Neural cell (in vitro differentiated cells): ENCODE data around the gene CD48. TPM values are rescaled to one million over a fixed set of nuclear protein-coding genes. Genes with fewer than 3 reads are reported as not detected.

Experiments
- H2AFZ ChIP-seq: fragments of 200-600, 300-800 bp; sonication (generic), shearing (Covaris generic); 2 replicates; pipeline ENCODE4 v1.6.0; 2014; ENCODE audit warnings: low read depth, mild to moderate bottlenecking, antibody characterized with exemption, low read length, moderate library complexity
- H3F3A ChIP-seq: fragments of 200-600 bp; shearing (Covaris generic); 2 replicates; pipeline ENCODE4 v1.6.1; 2016; ENCODE audit warnings: mild to moderate bottlenecking, moderate library complexity, mixed read lengths, antibody characterized with exemption, low read length; ENCODE audit not compliant: insufficient read depth, poor library complexity, severe bottlenecking
- H3K27ac ChIP-seq: fragments of 200-600, 300-800 bp; sonication (generic), shearing (Covaris generic); 2 replicates; pipeline ENCODE4 v1.5.1; 2014; ENCODE audit warnings: mild to moderate bottlenecking, low read length, moderate library complexity
- H3K27me3 ChIP-seq: fragments of 300-800, 200-600 bp; sonication (generic), shearing (Covaris generic); 2 replicates; pipeline ENCODE4 v1.6.0; 2014; ENCODE audit warnings: mild to moderate bottlenecking, low read depth, low read length, moderate library complexity; ENCODE audit not compliant: insufficient read depth
- H3K36me3 ChIP-seq: fragments of 300-800, 200-600 bp; sonication (generic), shearing (Covaris generic); 2 replicates; pipeline ENCODE4 v1.5.1; 2014; ENCODE audit warnings: mild to moderate bottlenecking, antibody characterized with exemption, low read length, moderate library complexity; ENCODE audit not compliant: insufficient read depth
- H3K4me2 ChIP-seq: fragments of 300-800, 200-600 bp; sonication (generic), shearing (Covaris generic); 2 replicates; pipeline ENCODE4 v1.6.0; 2014; ENCODE audit warnings: mild to moderate bottlenecking, low read length
- H3K4me3 ChIP-seq: fragments of 300-800, 200-600 bp; sonication (generic), shearing (Covaris generic); 2 replicates; pipeline ENCODE4 v1.5.1; 2014; ENCODE audit warnings: mild to moderate bottlenecking, low read length, moderate library complexity
- H3K79me2 ChIP-seq: fragments of 200-600 bp; shearing (Covaris generic); replicated peaks from 2 replicates; pipeline ENCODE4 v1.6.0; 2014; ENCODE audit warnings: mild to moderate bottlenecking, low read length, moderate library complexity; ENCODE audit not compliant: insufficient read depth
- H3K9ac ChIP-seq: fragments of 300-800, 200-600 bp; sonication (generic), shearing (Covaris generic); 2 replicates; pipeline ENCODE4 v1.6.1; 2016; ENCODE audit warnings: mild to moderate bottlenecking, low read length, mixed read lengths
- H3K9me2 ChIP-seq: fragments of 200-600 bp; shearing (Covaris generic); 2 replicates; pipeline ENCODE4 v1.6.1; 2016; ENCODE audit warnings: mild to moderate bottlenecking, low read length, mixed read lengths; ENCODE audit not compliant: insufficient read depth
- H3K9me3 ChIP-seq: fragments of 200-600, 300-800 bp; sonication (generic), shearing (Covaris generic); 2 replicates; pipeline ENCODE4 v1.6.1; 2016; ENCODE audit warnings: mild to moderate bottlenecking, mixed run types, low read length, moderate library complexity, mixed read lengths
- H4K20me1 ChIP-seq: fragments of 200-600 bp; shearing (Covaris generic); 2 replicates; pipeline ENCODE4 v1.6.1; 2016; ENCODE audit warnings: mild to moderate bottlenecking, mixed run types; ENCODE audit not compliant: insufficient read depth
- EP300 ChIP-seq: fragments of 450-650 bp; conservative IDR thresholded peaks from 2 replicates; pipeline ENCODE4 v1.6.1; 2014; ENCODE audit warnings: antibody characterized with exemption, mild to moderate bottlenecking, moderate library complexity; ENCODE audit not compliant: poor library complexity, severe bottlenecking
- EZH2 ChIP-seq: fragments of 200-600, 300-800 bp; shearing (Covaris generic), sonication (generic); IDR thresholded peaks from 2 replicates; pipeline ENCODE4 v1.6.1; 2014; ENCODE audit warnings: antibody characterized with exemption, low read length, borderline replicate concordance, mild to moderate bottlenecking; ENCODE audit not compliant: insufficient read depth, poor library complexity, severe bottlenecking
- MXI1 ChIP-seq: fragments of 450-650 bp; conservative IDR thresholded peaks from 2 replicates; pipeline ENCODE4 v1.6.1; 2014; ENCODE audit warnings: antibody characterized with exemption, mild to moderate bottlenecking; ENCODE audit not compliant: poor library complexity, severe bottlenecking
- POLR2AphosphoS5 ChIP-seq: IDR thresholded peaks from 2 replicates; pipeline ENCODE4 v1.6.1; 2012
- RAD21 ChIP-seq: fragments of 450-650 bp; conservative IDR thresholded peaks from 2 replicates; pipeline ENCODE4 v1.6.1; 2014; ENCODE audit warnings: antibody characterized with exemption, mild to moderate bottlenecking, moderate library complexity
- SMC3 ChIP-seq: fragments of 450-650 bp; conservative IDR thresholded peaks from 2 replicates; pipeline ENCODE4 v1.6.1; 2014; ENCODE audit warnings: antibody characterized with exemption, mild to moderate bottlenecking, moderate library complexity; ENCODE audit not compliant: poor library complexity
- TAF1 ChIP-seq: IDR thresholded peaks from 2 replicates; pipeline ENCODE4 v1.6.1; 2012; ENCODE audit warnings: low read depth
- polyA plus RNA-seq: library from polyadenylated mRNA; depleted of rRNA; stranded (reverse); fragments of >200 nt; gene quantifications from 2 replicates; pipeline ENCODE4 v1.2.3, GENCODE V29; 2014
- TF ChIP-seq, protein P1 (sequence below): fragments of 450-650 bp; IDR thresholded peaks from 2 replicates; pipeline ENCODE4 v1.5.1; 2014; ENCODE audit warnings: antibody characterized with exemption, mild to moderate bottlenecking, moderate library complexity; ENCODE audit not compliant: poor library complexity, severe bottlenecking
- TF ChIP-seq, protein P2 (sequence below): IDR thresholded peaks from 2 replicates; pipeline ENCODE4 v1.6.1; 2012; ENCODE audit warnings: borderline replicate concordance

Gene CD48
- polyA plus RNA-seq, 1 donor from 2014 or later = not detected

GRCh38 chr1:160641323-160642280, 70.0 kb downstream of the CD48 start:
- H3K9me3 ChIP-seq = no peaks in the 10 kb centered on the region
- no peaks in the 10 kb centered on the region for H3K9me2 ChIP-seq
- no peak overlapping the region for H3K27ac ChIP-seq
- no peaks in the 10 kb centered on the region for H3F3A ChIP-seq
- no peaks in the 10 kb centered on the region for H3K36me3 ChIP-seq
- H3K4me2 ChIP-seq = no peak overlapping the region
- H3K4me3 ChIP-seq = no peak overlapping the region
- no peaks in the 10 kb centered on the region for H3K27me3 ChIP-seq
- H3K79me2 ChIP-seq = no peaks in the 10 kb centered on the region
- TF ChIP-seq EP300 (no peak), TAF1 (no peak), EZH2 (no peak), RAD21 (no peak), SMC3 (no peak), MXI1 (no peak), POLR2AphosphoS5 (no peak)
- TF ChIP-seq, protein P1, sequence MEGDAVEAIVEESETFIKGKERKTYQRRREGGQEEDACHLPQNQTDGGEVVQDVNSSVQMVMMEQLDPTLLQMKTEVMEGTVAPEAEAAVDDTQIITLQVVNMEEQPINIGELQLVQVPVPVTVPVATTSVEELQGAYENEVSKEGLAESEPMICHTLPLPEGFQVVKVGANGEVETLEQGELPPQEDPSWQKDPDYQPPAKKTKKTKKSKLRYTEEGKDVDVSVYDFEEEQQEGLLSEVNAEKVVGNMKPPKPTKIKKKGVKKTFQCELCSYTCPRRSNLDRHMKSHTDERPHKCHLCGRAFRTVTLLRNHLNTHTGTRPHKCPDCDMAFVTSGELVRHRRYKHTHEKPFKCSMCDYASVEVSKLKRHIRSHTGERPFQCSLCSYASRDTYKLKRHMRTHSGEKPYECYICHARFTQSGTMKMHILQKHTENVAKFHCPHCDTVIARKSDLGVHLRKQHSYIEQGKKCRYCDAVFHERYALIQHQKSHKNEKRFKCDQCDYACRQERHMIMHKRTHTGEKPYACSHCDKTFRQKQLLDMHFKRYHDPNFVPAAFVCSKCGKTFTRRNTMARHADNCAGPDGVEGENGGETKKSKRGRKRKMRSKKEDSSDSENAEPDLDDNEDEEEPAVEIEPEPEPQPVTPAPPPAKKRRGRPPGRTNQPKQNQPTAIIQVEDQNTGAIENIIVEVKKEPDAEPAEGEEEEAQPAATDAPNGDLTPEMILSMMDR = no peak
- TF ChIP-seq, protein P2, sequence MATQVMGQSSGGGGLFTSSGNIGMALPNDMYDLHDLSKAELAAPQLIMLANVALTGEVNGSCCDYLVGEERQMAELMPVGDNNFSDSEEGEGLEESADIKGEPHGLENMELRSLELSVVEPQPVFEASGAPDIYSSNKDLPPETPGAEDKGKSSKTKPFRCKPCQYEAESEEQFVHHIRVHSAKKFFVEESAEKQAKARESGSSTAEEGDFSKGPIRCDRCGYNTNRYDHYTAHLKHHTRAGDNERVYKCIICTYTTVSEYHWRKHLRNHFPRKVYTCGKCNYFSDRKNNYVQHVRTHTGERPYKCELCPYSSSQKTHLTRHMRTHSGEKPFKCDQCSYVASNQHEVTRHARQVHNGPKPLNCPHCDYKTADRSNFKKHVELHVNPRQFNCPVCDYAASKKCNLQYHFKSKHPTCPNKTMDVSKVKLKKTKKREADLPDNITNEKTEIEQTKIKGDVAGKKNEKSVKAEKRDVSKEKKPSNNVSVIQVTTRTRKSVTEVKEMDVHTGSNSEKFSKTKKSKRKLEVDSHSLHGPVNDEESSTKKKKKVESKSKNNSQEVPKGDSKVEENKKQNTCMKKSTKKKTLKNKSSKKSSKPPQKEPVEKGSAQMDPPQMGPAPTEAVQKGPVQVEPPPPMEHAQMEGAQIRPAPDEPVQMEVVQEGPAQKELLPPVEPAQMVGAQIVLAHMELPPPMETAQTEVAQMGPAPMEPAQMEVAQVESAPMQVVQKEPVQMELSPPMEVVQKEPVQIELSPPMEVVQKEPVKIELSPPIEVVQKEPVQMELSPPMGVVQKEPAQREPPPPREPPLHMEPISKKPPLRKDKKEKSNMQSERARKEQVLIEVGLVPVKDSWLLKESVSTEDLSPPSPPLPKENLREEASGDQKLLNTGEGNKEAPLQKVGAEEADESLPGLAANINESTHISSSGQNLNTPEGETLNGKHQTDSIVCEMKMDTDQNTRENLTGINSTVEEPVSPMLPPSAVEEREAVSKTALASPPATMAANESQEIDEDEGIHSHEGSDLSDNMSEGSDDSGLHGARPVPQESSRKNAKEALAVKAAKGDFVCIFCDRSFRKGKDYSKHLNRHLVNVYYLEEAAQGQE = no peak
- no peak overlapping the region for H2AFZ ChIP-seq
- H4K20me1 ChIP-seq = no peaks in the 10 kb centered on the region
- H3K9ac ChIP-seq = no peak overlapping the region

DNA sequence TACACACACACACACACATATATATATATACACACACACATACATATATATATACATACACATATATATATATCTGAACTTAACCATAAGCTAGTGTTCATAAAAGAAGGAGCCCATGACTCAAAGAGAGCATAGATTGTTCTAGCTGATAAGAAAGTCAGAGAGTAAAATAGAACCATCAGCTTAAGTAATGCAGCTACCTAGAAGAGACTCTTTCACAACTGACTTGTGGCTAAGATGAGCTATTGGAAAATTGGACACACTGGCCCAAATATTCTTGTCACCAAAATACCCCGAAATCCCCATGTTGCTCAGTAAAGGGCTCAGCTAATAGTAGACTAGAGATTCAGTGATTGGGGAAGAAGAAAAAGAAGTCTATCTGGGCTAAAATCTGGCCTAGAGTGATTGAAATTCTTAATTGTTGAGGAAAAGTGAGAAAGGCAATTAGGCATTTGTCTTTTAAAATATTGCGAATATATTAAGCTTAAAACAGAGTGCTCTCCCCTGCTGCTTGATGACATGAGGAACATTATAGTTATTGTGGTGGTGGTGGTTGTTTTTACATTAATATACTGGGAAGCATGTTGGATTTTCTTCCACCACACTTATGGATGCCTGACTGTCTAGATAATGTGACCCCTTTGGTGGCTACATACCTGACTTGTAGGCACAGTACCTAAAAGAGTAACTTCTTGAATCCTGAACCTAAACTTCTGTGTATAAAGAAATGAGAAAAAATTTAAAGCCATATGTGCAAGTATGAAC, 71.1 kb downstream of the CD48 start:
- Histone ChIP-seq H3K36me3 (no peaks in the 10 kb centered on the region), H2AFZ (no peak overlapping the region), H3K27ac (no peak overlapping the region), H3K4me2 (no peak overlapping the region), H3K9me2 (no peaks in the 10 kb centered on the region), H3K9ac (no peak overlapping the region), H3K4me3 (no peak overlapping the region), H4K20me1 (no peaks in the 10 kb centered on the region), H3K79me2 (no peaks in the 10 kb centered on the region), H3K27me3 (no peaks in the 10 kb centered on the region), H3K9me3 (no peaks in the 10 kb centered on the region), H3F3A (no peaks in the 10 kb centered on the region)
- TF ChIP-seq EP300 = no peak
- TF ChIP-seq EZH2 = no peak
- TF ChIP-seq TAF1 = no peak
- no peak for TF ChIP-seq RAD21
- TF ChIP-seq POLR2AphosphoS5 = no peak
- TF ChIP-seq SMC3 = no peak
- TF ChIP-seq, protein P2 = no peak
- TF ChIP-seq, protein P1 = no peak
- TF ChIP-seq MXI1 = no peak
